ENCODE measurements around the gene TDRD12. TPM values are rescaled to one million over a fixed set of nuclear protein-coding genes. Genes with fewer than 3 reads are reported as not detected.

Gene TDRD12, protein sequence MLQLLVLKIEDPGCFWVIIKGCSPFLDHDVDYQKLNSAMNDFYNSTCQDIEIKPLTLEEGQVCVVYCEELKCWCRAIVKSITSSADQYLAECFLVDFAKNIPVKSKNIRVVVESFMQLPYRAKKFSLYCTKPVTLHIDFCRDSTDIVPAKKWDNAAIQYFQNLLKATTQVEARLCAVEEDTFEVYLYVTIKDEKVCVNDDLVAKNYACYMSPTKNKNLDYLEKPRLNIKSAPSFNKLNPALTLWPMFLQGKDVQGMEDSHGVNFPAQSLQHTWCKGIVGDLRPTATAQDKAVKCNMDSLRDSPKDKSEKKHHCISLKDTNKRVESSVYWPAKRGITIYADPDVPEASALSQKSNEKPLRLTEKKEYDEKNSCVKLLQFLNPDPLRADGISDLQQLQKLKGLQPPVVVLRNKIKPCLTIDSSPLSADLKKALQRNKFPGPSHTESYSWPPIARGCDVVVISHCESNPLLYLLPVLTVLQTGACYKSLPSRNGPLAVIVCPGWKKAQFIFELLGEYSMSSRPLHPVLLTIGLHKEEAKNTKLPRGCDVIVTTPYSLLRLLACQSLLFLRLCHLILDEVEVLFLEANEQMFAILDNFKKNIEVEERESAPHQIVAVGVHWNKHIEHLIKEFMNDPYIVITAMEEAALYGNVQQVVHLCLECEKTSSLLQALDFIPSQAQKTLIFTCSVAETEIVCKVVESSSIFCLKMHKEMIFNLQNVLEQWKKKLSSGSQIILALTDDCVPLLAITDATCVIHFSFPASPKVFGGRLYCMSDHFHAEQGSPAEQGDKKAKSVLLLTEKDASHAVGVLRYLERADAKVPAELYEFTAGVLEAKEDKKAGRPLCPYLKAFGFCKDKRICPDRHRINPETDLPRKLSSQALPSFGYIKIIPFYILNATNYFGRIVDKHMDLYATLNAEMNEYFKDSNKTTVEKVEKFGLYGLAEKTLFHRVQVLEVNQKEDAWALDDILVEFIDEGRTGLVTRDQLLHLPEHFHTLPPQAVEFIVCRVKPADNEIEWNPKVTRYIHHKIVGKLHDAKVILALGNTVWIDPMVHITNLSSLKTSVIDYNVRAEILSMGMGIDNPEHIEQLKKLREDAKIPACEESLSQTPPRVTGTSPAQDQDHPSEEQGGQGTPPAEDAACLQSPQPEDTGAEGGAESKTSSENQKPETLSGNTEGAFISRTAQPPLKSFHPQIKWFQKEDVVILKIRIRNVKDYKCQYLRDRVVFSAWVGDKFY (N-terminal part only)
- total RNA-seq: under 1 TPM in 5 of 9 donors, not detected in 4; 0.10 to 0.63 (median 0.29) TPM
- polyA plus RNA-seq: under 1 TPM in 1 of 2 donors, not detected in 1; 0.06 TPM
- long read RNA-seq, donor 1: 0 reads
- long read RNA-seq, donor 2: 0 reads
- long read RNA-seq, donor 3: 0 reads

DNA sequence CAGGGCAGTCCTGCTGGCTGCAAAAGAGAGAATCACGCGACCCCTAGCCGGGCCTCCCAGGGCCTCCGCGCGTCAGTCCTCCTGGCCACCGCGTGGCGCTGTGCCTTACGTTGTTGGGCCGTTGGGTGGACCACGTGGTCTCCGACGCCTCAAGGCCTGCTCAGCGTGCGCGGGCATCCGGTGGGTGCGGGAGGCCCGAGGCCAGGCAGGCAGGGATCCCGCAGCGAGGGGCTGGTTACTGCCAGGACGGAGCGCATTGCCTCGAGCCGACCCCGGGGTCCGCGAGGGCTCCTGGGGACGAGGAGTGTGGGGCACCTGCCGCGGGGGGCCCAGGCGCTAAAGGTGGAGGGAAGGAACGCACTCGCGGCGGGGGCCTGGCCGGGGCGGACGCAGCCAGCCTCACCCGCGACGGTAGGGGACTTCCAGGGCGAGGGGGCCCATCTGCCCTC is at the start of gene TDRD12:
Gene TDRD12 (plus strand): TSS at position 157 of the 449 bp plus-strand sequence. CDS start 306 bp downstream, outside the sequence.
- DNase-seq (no peak), ATAC-seq (peak in 1 of 4 donors; percentile 33)
- WGBS, 4 donors: 88 to 93% (median 91%) methylated on average over 28 to 44 of the region's 44 CpGs
- Histone ChIP-seq H3K27ac (no peak within 1 kb of the TSS), H3K36me3 (peaks cover 0 to 15% (median 7%) of the 10 kb centered on the region in 9 donors), H3K27me3 (no peaks in the 10 kb centered on the region), H3K4me1 (no peaks in the 10 kb centered on the region), H3K4me3 (no peak within 1 kb of the TSS), H3K9me3 (peaks cover 0 to 3% (median 0%) of the 10 kb centered on the region in 12 donors)
- intact Hi-C loops (cut with DNase I): no loop called here
- TF ChIP-seq POLR2A (IDR thresholded peaks at IDR 0.05): no peak
- TF ChIP-seq, protein P1, sequence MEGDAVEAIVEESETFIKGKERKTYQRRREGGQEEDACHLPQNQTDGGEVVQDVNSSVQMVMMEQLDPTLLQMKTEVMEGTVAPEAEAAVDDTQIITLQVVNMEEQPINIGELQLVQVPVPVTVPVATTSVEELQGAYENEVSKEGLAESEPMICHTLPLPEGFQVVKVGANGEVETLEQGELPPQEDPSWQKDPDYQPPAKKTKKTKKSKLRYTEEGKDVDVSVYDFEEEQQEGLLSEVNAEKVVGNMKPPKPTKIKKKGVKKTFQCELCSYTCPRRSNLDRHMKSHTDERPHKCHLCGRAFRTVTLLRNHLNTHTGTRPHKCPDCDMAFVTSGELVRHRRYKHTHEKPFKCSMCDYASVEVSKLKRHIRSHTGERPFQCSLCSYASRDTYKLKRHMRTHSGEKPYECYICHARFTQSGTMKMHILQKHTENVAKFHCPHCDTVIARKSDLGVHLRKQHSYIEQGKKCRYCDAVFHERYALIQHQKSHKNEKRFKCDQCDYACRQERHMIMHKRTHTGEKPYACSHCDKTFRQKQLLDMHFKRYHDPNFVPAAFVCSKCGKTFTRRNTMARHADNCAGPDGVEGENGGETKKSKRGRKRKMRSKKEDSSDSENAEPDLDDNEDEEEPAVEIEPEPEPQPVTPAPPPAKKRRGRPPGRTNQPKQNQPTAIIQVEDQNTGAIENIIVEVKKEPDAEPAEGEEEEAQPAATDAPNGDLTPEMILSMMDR (IDR thresholded peaks at IDR 0.05): no peak

GRCh38 chr19:32671883-32672593 is 47.5 kb upstream of the TDRD12 start:
- DNase-seq: no peak
- Histone ChIP-seq H3K4me1 (peaks cover 0 to 68% (median 34%) of the 10 kb centered on the region in 12 donors), H3K27ac (no peak overlapping the region), H3K4me3 (no peak overlapping the region), H3K9me3 (no peaks in the 10 kb centered on the region), H3K27me3 (peaks cover 0 to 15% (median 11%) of the 10 kb centered on the region in 9 donors), H3K36me3 (peaks cover 0 to 5% (median 3%) of the 10 kb centered on the region in 9 donors)
- ATAC-seq: no peak
- TF ChIP-seq, protein P1 (IDR thresholded peaks at IDR 0.05): no peak
- TF ChIP-seq POLR2A (IDR thresholded peaks at IDR 0.05): no peak
- intact Hi-C loops (cut with DNase I): loop anchor here in 1 of 10 donors (10.0 kb wide), 1 partner anchor 87 kb away; the partner anchor contains the start of gene PDCD5
- WGBS, 4 donors: 63 to 80% (median 77%) methylated on average over 14 of the region's 14 CpGs

DNA sequence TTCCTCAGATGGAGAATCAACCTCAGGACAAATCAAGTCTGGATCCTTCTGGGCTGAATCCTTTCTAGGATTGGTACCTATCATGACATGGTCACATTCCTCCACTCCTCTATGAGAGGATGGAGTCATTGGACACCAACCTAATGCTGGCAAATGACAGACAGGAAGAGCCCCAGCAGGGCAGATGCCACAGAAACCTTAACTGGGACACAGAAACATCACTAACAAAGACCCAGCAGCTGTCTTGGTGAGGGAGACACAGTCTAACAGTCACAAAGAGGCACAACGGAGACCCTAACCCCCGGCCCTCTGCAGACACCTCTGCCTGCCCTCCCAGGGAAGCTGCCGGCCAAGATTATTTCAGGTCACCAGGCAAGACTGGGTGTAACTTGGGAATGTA is 46.7 kb upstream of the TDRD12 start:
- intact Hi-C loops (cut with DNase I): loop anchor here in 1 of 10 donors (10.0 kb wide), 1 partner anchor 88 kb away; the partner anchor contains the start of gene PDCD5
- DNase-seq (no peak), ATAC-seq (no peak)
- peaks cover 0 to 75% (median 35%) of the 10 kb centered on the region in 12 donors for H3K4me1 ChIP-seq
- peaks cover 0 to 3% (median 0%) of the 10 kb centered on the region in 9 donors for H3K36me3 ChIP-seq
- no peak for TF ChIP-seq POLR2A (IDR thresholded peaks at IDR 0.05)
- no peak overlapping the region for H3K4me3 ChIP-seq
- H3K27me3 ChIP-seq: peaks cover 0 to 22% (median 13%) of the 10 kb centered on the region in 9 donors
- WGBS, 4 donors: 83 to 87% (median 85%) methylated on average over 3 of the region's 3 CpGs
- H3K9me3 ChIP-seq: no peaks in the 10 kb centered on the region
- no peak overlapping the region for H3K27ac ChIP-seq

Data from heart left ventricle (tissue), 16 donors.